GM12865 (cell line): ENCODE measurements around the gene C14orf93.

Experiments used
- DNase-seq: peaks from one replicate; pipeline ENCODE4 v3.0.0; 2010; ENCODE audit warnings: low read depth
- H3K4me3 ChIP-seq: 2 replicates; pipeline ENCODE4 v1.5.1; 2011; ENCODE audit warnings: mild to moderate bottlenecking, low read depth, low read length, control low read depth
- TF ChIP-seq, protein P1 (sequence below): IDR thresholded peaks from 2 replicates; pipeline ENCODE4 v1.5.1; 2011; ENCODE audit warnings: low read length, control low read depth, low read depth, inconsistent platforms; ENCODE audit not compliant: insufficient read depth; ENCODE audit errors: missing control alignments

Gene C14orf93

DNA sequence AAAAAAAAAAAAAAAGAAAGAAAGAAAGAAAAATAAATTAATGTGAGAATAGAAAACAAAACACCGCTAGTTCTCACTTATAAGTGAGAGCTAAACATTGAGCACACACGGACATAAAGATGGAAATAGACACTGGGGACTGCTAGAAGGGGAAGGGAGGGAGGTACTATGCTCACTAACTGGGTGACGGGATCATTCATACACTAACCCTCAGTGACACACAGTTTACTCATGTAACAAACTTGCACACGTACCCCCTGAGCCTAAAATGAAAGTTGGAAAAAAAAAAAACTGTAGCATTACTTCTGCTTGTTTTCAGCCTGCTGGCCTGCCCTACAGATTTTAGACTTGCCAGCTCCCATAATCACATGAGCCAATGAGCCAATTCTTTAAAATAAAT lies 70.3 kb downstream of the C14orf93 start:
- no peak overlapping the region for H3K4me3 ChIP-seq
- DNase-seq, result no peak
- TF ChIP-seq, protein P1, sequence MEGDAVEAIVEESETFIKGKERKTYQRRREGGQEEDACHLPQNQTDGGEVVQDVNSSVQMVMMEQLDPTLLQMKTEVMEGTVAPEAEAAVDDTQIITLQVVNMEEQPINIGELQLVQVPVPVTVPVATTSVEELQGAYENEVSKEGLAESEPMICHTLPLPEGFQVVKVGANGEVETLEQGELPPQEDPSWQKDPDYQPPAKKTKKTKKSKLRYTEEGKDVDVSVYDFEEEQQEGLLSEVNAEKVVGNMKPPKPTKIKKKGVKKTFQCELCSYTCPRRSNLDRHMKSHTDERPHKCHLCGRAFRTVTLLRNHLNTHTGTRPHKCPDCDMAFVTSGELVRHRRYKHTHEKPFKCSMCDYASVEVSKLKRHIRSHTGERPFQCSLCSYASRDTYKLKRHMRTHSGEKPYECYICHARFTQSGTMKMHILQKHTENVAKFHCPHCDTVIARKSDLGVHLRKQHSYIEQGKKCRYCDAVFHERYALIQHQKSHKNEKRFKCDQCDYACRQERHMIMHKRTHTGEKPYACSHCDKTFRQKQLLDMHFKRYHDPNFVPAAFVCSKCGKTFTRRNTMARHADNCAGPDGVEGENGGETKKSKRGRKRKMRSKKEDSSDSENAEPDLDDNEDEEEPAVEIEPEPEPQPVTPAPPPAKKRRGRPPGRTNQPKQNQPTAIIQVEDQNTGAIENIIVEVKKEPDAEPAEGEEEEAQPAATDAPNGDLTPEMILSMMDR, result no peak
